ENCODE measurements around the gene LGSN. TPM values are rescaled to one million over a fixed set of nuclear protein-coding genes. Genes with fewer than 3 reads are reported as not detected.
"Not testable (repeated sequence)": the region's sequence is repeated elsewhere in the genome, so short reads cannot be mapped to it uniquely, and the experiment has no call there.

Gene LGSN
- 0.08 TPM in 1 of 2 replicates, not detected in the other for polyA plus RNA-seq (2014; cell fraction: cytosol; rRNA removed)
- polyA plus RNA-seq (2014; cell fraction: nucleus; rRNA removed) = not detected in 2 replicates

GRCh38 chr6:63319939-63320338, at the start of gene LGSN:
LGSN (minus strand) TSS chr6:63319983; CDS start chr6:63319943, 40 bp downstream.
- peak; percentile 24 for DNase-seq (ENCODE audit: low spot score)

GRCh38 chr6:63368347-63368746, 48.6 kb upstream of the LGSN start:
- DNase-seq (ENCODE audit: low spot score) = no peak

GRCh38 chr6:63362500-63363120, 42.8 kb upstream of the LGSN start:
- not testable (repeated sequence) for DNase-seq (ENCODE audit: low spot score)

- not testable (repeated sequence) for DNase-seq (ENCODE audit: low spot score)
Measured at GRCh38 chr6:63357384-63357783, 37.6 kb upstream of the LGSN start.

- no peak for DNase-seq (ENCODE audit: low spot score)
Measured at GRCh38 chr6:63355632-63356031, 35.8 kb upstream of the LGSN start.

GRCh38 chr6:63353286-63353630, 33.5 kb upstream of the LGSN start:
- no peak for DNase-seq (ENCODE audit: low spot score)

- DNase-seq (ENCODE audit: low spot score) = peak; percentile 16
Measured at GRCh38 chr6:63352544-63353285, 32.9 kb upstream of the LGSN start.

- DNase-seq (ENCODE audit: low spot score) = no peak
Measured at GRCh38 chr6:63352069-63352543, 32.3 kb upstream of the LGSN start.

- no peak for DNase-seq (ENCODE audit: low spot score)
Measured at GRCh38 chr6:63349401-63349800, 29.6 kb upstream of the LGSN start.

- no peak for DNase-seq (ENCODE audit: low spot score)
Measured at GRCh38 chr6:63348836-63349235, 29.1 kb upstream of the LGSN start.

- no peak for DNase-seq (ENCODE audit: low spot score)
Measured at GRCh38 chr6:63347599-63347998, 27.8 kb upstream of the LGSN start.

- no peak for DNase-seq (ENCODE audit: low spot score)
Measured at GRCh38 chr6:63346217-63346835, 26.5 kb upstream of the LGSN start.

- no peak for DNase-seq (ENCODE audit: low spot score)
Measured at GRCh38 chr6:63340351-63340750, 20.6 kb upstream of the LGSN start.

GRCh38 chr6:63334652-63335051, 14.9 kb upstream of the LGSN start:
- not testable (repeated sequence) for DNase-seq (ENCODE audit: low spot score)

GRCh38 chr6:63333440-63333839, 13.7 kb upstream of the LGSN start:
- no peak for DNase-seq (ENCODE audit: low spot score)

- DNase-seq (ENCODE audit: low spot score) = not testable (repeated sequence)
Measured at GRCh38 chr6:63326630-63327029, 6.8 kb upstream of the LGSN start.

GRCh38 chr6:63322981-63323380, 3.2 kb upstream of the LGSN start:
- DNase-seq (ENCODE audit: low spot score) = no peak

GRCh38 chr6:63321821-63322220, 2.0 kb upstream of the LGSN start:
- no peak for DNase-seq (ENCODE audit: low spot score)

- DNase-seq (ENCODE audit: low spot score) = no peak
Measured at GRCh38 chr6:63317641-63318040, 2.1 kb downstream of the LGSN start.

GRCh38 chr6:63316113-63316512, 3.7 kb downstream of the LGSN start:
- DNase-seq (ENCODE audit: low spot score) = no peak

GRCh38 chr6:63313111-63313510, 6.7 kb downstream of the LGSN start:
- DNase-seq (ENCODE audit: low spot score) = no peak

- peak; percentile 43 for DNase-seq (ENCODE audit: low spot score)
Measured at GRCh38 chr6:63307581-63308246, 12.1 kb downstream of the LGSN start.
